A673 (cell line): ENCODE results near the gene GPR15. TPM values are rescaled to one million over a fixed set of nuclear protein-coding genes. Genes with fewer than 3 reads are reported as not detected.

Source experiments
- BruUV-seq: library from RNA; stranded (reverse); fragments of 400-500 nt; replicated peaks from 2 replicates; lab custom pipeline; 2021; lab: Mats Ljungman, UMichigan
- CTCF ChIA-PET: fragments of 300-600 bp; sonication (Branson Sonifier 250); formaldehyde crosslinking; loops from one replicate; lab custom pipeline; 2022; ENCODE audit warnings: antibody characterized with exemption; lab: Charles Lee
- POLR2A ChIA-PET: fragments of 300-600 bp; sonication (Branson Sonifier 250); formaldehyde crosslinking; loops from one replicate; lab custom pipeline; 2022; ENCODE audit warnings: antibody characterized with exemption; ENCODE audit not compliant: low non-redundant PET; lab: Charles Lee
- DNase-seq: peaks from one replicate; pipeline ENCODE4 v3.0.0-alpha.2; 2015; ENCODE audit warnings: low spot score
- H3K27ac ChIP-seq: fragments of 200-600 bp; sonication (generic); 2 replicates; pipeline ENCODE4 v1.5.1; 2016; ENCODE audit warnings: mixed run types, low read depth, mild to moderate bottlenecking, mixed read lengths, antibody characterized with exemption, low read length; ENCODE audit not compliant: poor library complexity, severe bottlenecking
- H3K27me3 ChIP-seq: fragments of 200-600 bp; sonication (generic); replicated peaks from 2 replicates; pipeline ENCODE4 v1.6.1; 2017; ENCODE audit warnings: mixed run types, low read depth, mild to moderate bottlenecking, mixed read lengths, antibody characterized with exemption, low read length; ENCODE audit not compliant: insufficient read depth, poor library complexity
- H3K36me3 ChIP-seq: fragments of 200-600 bp; sonication (generic); 2 replicates; pipeline ENCODE4 v1.6.1; 2016; ENCODE audit warnings: mixed run types, mild to moderate bottlenecking, mixed read lengths, antibody characterized with exemption, low read length; ENCODE audit not compliant: insufficient read depth, poor library complexity, severe bottlenecking
- H3K4me1 ChIP-seq: fragments of 200-600 bp; sonication (generic); 2 replicates; pipeline ENCODE4 v1.6.1; 2017; ENCODE audit warnings: mixed run types, mild to moderate bottlenecking, mixed read lengths, antibody characterized with exemption, low read length; ENCODE audit not compliant: insufficient read depth, poor library complexity, severe bottlenecking
- H3K4me3 ChIP-seq: fragments of 200-600 bp; sonication (generic); 2 replicates; pipeline ENCODE4 v1.5.1; 2016; ENCODE audit warnings: low read depth, mixed run types, mild to moderate bottlenecking, mixed read lengths, low read length; ENCODE audit not compliant: poor library complexity, severe bottlenecking
- H3K9me3 ChIP-seq: fragments of 200-600 bp; sonication (generic); 2 replicates; pipeline ENCODE4 v1.6.1; 2016; ENCODE audit warnings: mixed run types, low read depth, mild to moderate bottlenecking, mixed read lengths, antibody characterized with exemption, low read length; ENCODE audit not compliant: poor library complexity, severe bottlenecking
- EZH2 ChIP-seq: fragments of 200-600 bp; sonication (generic); IDR thresholded peaks from 2 replicates; pipeline ENCODE4 v1.6.1; 2017; ENCODE audit warnings: borderline replicate concordance, low read depth, mild to moderate bottlenecking, mixed read lengths, antibody characterized with exemption, low read length; ENCODE audit not compliant: poor library complexity, severe bottlenecking
- intact Hi-C: fragments of 100-400 bp; cut with micrococcal nuclease; formaldehyde crosslinking; loops from one replicate; pipeline ENCODE4 v1.10.0; 2022; ENCODE audit not compliant: unreplicated experiment
- total RNA-seq: library from RNA; stranded (reverse); gene quantifications from 2 replicates; pipeline ENCODE4 v1.2.3, GENCODE V29; 2021
- TF ChIP-seq, protein P1 (sequence below): fragments of 300-800, 200-600 bp; sonication (generic); conservative IDR thresholded peaks from 2 replicates; pipeline ENCODE4 v1.5.1; 2017; ENCODE audit warnings: low read depth, mild to moderate bottlenecking, antibody characterized with exemption, low read length, moderate library complexity, mixed read lengths

The GPR15 gene
- total RNA-seq, 1 experiment from 2014 or later = not detected

DNA sequence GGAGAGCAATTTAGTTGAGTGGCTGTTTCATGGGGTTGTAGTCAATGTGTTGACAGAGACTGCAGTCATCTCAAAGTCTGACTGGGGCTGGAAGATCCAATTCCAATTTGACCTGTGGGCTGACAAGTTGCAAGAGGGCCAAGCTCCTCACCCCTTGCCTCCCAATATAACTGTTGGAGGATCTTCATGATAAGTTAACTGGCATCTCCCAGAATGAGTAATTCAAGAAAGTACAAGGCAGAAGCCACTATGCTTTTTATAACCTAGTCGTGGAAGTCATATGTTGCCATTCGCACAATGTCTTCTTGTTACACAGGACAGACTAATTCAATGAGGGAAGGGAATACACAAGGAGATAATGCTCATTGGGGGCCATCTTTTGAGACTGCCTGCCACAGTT, 29.1 kb downstream of the GPR15 start:
- CTCF ChIA-PET = no interaction called here
- Histone ChIP-seq H3K4me3 (no peak overlapping the region), H3K27me3 (peaks cover 22% of the 10 kb centered on the region), H3K36me3 (no peaks in the 10 kb centered on the region), H3K9me3 (no peaks in the 10 kb centered on the region), H3K27ac (no peak overlapping the region), H3K4me1 (no peaks in the 10 kb centered on the region)
- TF ChIP-seq, protein P1, sequence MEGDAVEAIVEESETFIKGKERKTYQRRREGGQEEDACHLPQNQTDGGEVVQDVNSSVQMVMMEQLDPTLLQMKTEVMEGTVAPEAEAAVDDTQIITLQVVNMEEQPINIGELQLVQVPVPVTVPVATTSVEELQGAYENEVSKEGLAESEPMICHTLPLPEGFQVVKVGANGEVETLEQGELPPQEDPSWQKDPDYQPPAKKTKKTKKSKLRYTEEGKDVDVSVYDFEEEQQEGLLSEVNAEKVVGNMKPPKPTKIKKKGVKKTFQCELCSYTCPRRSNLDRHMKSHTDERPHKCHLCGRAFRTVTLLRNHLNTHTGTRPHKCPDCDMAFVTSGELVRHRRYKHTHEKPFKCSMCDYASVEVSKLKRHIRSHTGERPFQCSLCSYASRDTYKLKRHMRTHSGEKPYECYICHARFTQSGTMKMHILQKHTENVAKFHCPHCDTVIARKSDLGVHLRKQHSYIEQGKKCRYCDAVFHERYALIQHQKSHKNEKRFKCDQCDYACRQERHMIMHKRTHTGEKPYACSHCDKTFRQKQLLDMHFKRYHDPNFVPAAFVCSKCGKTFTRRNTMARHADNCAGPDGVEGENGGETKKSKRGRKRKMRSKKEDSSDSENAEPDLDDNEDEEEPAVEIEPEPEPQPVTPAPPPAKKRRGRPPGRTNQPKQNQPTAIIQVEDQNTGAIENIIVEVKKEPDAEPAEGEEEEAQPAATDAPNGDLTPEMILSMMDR = no peak
- TF ChIP-seq EZH2 = no peak
- no TSS peak for BruUV-seq
- intact Hi-C loops = no loop called here
- DNase-seq = no peak
- POLR2A ChIA-PET = no interaction called here

DNA sequence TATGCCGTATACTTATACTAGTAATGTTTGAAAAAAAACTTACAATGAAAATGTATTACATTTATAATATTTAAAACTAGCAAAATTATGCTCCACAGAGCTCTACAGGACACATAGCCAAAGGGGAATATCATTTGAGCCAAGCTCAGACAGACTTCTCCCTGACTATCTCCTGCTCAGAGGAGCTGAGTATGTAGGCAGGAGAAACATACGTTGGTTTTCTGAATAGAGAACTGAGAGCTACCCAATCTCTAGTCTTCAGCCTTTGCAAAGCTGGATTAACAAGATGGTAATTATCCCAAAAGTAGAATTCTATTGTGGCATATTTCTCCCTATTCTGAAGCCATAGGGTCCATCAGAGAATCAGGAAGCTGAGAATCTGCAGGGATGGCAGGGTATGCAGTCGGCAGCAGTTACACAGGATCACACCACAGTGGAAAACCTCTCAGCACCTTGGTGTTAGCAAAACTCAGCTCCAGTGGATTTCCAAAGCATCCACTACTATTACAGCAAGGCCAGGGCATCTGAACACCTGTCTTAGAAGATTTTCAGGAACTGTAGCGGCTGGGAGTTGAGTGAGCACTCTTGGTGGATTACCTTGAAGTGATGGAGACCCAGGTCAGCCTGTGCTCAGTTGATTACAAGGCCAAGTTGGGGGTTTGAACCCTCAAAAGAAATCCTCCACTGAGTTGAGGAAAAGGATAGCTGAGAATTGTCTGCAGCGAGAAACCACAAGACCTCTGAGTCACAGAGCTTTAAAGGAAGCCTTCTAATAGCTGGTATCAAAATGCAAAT, 30.1 kb downstream of the GPR15 start:
- BruUV-seq = no TSS peak
- TF ChIP-seq EZH2 = no peak
- TF ChIP-seq, protein P1 = no peak
- Histone ChIP-seq H3K9me3 (no peaks in the 10 kb centered on the region), H3K4me1 (no peaks in the 10 kb centered on the region), H3K36me3 (no peaks in the 10 kb centered on the region), H3K27ac (no peak overlapping the region), H3K4me3 (no peak overlapping the region), H3K27me3 (peaks cover 13% of the 10 kb centered on the region)
- intact Hi-C loops = no loop called here
- ChIA-PET CTCF (no interaction called here), POLR2A (no interaction called here)
- DNase-seq = no peak

DNA sequence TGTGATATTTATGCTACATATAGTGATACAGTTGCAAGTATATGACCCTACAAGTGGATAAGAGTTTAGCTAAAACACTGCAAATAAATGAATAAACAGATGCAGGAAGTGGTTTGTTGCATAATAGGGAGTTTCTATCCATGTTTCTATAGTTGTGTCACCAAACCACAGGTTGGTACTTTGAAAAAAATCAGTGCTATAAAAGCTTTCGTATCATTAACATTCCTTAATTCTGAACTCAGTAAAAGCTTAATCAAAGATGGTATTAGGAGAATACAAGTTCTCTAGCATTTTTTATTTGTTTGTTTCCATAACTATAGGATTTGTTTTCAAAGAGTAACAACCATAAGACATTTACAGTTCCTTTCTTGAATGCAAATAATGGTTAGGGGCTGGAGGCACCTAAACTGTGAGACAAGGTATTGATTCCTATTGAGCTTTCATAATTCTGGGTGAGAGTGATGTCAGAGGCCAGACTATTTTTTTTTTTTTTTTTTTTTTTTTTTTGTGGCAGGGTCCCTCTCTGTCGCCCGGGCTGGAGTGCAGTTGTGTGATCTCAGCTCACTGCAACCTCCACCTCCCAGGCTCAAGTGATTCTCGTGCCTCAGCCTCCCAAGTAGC, 32.0 kb downstream of the GPR15 start:
- H3K36me3 ChIP-seq = no peaks in the 10 kb centered on the region
- BruUV-seq = no TSS peak
- intact Hi-C loops = no loop called here
- no peaks in the 10 kb centered on the region for H3K27me3 ChIP-seq
- no peak overlapping the region for H3K4me3 ChIP-seq
- H3K9me3 ChIP-seq = no peaks in the 10 kb centered on the region
- H3K4me1 ChIP-seq = no peaks in the 10 kb centered on the region
- ChIA-PET CTCF (no interaction called here), POLR2A (no interaction called here)
- no peak for TF ChIP-seq EZH2
- TF ChIP-seq, protein P1 = no peak
- no peak overlapping the region for H3K27ac ChIP-seq
- no peak for DNase-seq
